Naive thymus-derived CD4-positive, alpha-beta T cell (primary cell): ENCODE measurements around the gene MRPL43. TPM values are rescaled to one million over a fixed set of nuclear protein-coding genes. Genes with fewer than 3 reads are reported as not detected.

Experiments used
- ATAC-seq: fragments of 150-1000 bp; cut with Tn5 transposase; 2 replicates; pipeline ENCODE4 v1.10.0; 2021; ENCODE audit warnings: mild to moderate bottlenecking, moderate library complexity
- CTCF ChIA-PET: fragments of 350-600 bp; sonication (Branson Sonifier 250); formaldehyde crosslinking; loops from one replicate; lab custom pipeline; 2021; ENCODE audit warnings: antibody characterized with exemption; lab: Charles Lee
- POLR2A ChIA-PET: fragments of 350-600 bp; sonication (Branson Sonifier 250); formaldehyde crosslinking; loops from one replicate; lab custom pipeline; 2021; ENCODE audit warnings: antibody characterized with exemption, inconsistent platforms; lab: Charles Lee
- DNase-seq, 9 donors: peaks; one replicate each; pipeline versions ENCODE4 v3.0.0 to v3.0.0-alpha.2; 2020 to 2022; ENCODE audit warnings: mixed read lengths in 1 of 9
- H3K27ac ChIP-seq: one replicate; pipeline ENCODE4 v1.7.0; 2013; ENCODE audit warnings: mild to moderate bottlenecking, low read depth, low read length, moderate library complexity
- H3K27me3 ChIP-seq, 2 donors: one replicate each; pipeline ENCODE4 v1.7.0; 2013; ENCODE audit warnings: low read length in 2 of 2, mild to moderate bottlenecking in 2 of 2, moderate library complexity in 2 of 2; ENCODE audit not compliant: control insufficient read depth in 2 of 2, insufficient read depth in 2 of 2
- H3K36me3 ChIP-seq, 3 experiments: 1 replicate in 2 of 3; 2 replicates in 1 of 3; pipeline ENCODE4 v1.7.0; 2013; ENCODE audit warnings: low read length in 3 of 3, mild to moderate bottlenecking in 3 of 3, moderate library complexity in 1 of 3; ENCODE audit not compliant: insufficient read depth in 3 of 3, control insufficient read depth in 2 of 3
- H3K4me1 ChIP-seq, 2 donors: one replicate each; pipeline ENCODE4 v1.7.0; 2013; ENCODE audit warnings: low read length in 2 of 2, mild to moderate bottlenecking in 2 of 2, moderate library complexity in 1 of 2; ENCODE audit not compliant: control insufficient read depth in 2 of 2, insufficient read depth in 2 of 2
- H3K4me3 ChIP-seq: 2 replicates; pipeline ENCODE4 v1.7.0; 2013; ENCODE audit warnings: mild to moderate bottlenecking, low read length
- H3K9me3 ChIP-seq, 3 experiments: 1 replicate in 2 of 3; 2 replicates in 1 of 3; pipeline ENCODE4 v1.7.0; 2013; ENCODE audit warnings: low read length in 3 of 3; ENCODE audit not compliant: control insufficient read depth in 2 of 3
- H3K27ac Mint-ChIP-seq, 9 donors: one replicate each; pipeline ENCODE4 v1.8.0; 2020 to 2022; ENCODE audit warnings: mixed read lengths in 9 of 9, mild to moderate bottlenecking in 8 of 9, moderate library complexity in 5 of 9, inconsistent platforms in 2 of 9
- H3K27me3 Mint-ChIP-seq, 5 donors: one replicate each; pipeline ENCODE4 v1.8.0; 2021 to 2022; ENCODE audit warnings: mixed read lengths in 5 of 5, mild to moderate bottlenecking in 1 of 5
- H3K36me3 Mint-ChIP-seq, 5 donors: one replicate each; pipeline ENCODE4 v1.8.0; 2020 to 2022; ENCODE audit warnings: mixed read lengths in 5 of 5, mild to moderate bottlenecking in 3 of 5, inconsistent platforms in 1 of 5
- H3K4me1 Mint-ChIP-seq, 7 donors: one replicate each; pipeline ENCODE4 v1.8.0; 2020 to 2022; ENCODE audit warnings: mixed read lengths in 7 of 7, mild to moderate bottlenecking in 3 of 7, inconsistent platforms in 1 of 7
- H3K4me3 Mint-ChIP-seq, 10 donors: one replicate each; pipeline ENCODE4 v1.8.0; 2020 to 2022; ENCODE audit warnings: mild to moderate bottlenecking in 10 of 10, mixed read lengths in 10 of 10, moderate library complexity in 6 of 10, inconsistent platforms in 2 of 10
- H3K9me3 Mint-ChIP-seq, 11 donors: one replicate each; pipeline ENCODE4 v1.8.0; 2020 to 2022; ENCODE audit warnings: mixed read lengths in 11 of 11, mild to moderate bottlenecking in 4 of 11, inconsistent platforms in 1 of 11, moderate library complexity in 1 of 11
- intact Hi-C, 2 donors: fragments of 100-400 bp; cut with micrococcal nuclease; formaldehyde crosslinking; loops; one replicate each; pipeline ENCODE4 v1.15.1; 2023
- polyA plus RNA-seq, 2 donors: library from polyadenylated mRNA; unstranded; fragments of 300-500 nt; fragmentation: Illumina TruSeq; gene quantifications; one replicate each; pipeline ENCODE4 v1.2.3, GENCODE V29; 2021
- total RNA-seq, 6 experiments: library from RNA in 5 of 6; stranded (reverse) in 5 of 6; gene quantifications; 1 replicate in 5 of 6; 2 replicates in 1 of 6; pipeline ENCODE4 v1.2.3 and lab custom pipeline; 2021 to 2026

The MRPL43 gene
- total and polyA plus RNA-seq, 7 experiments from 2014 or later, result 35.8 to 149 (median 68.3) TPM

DNA sequence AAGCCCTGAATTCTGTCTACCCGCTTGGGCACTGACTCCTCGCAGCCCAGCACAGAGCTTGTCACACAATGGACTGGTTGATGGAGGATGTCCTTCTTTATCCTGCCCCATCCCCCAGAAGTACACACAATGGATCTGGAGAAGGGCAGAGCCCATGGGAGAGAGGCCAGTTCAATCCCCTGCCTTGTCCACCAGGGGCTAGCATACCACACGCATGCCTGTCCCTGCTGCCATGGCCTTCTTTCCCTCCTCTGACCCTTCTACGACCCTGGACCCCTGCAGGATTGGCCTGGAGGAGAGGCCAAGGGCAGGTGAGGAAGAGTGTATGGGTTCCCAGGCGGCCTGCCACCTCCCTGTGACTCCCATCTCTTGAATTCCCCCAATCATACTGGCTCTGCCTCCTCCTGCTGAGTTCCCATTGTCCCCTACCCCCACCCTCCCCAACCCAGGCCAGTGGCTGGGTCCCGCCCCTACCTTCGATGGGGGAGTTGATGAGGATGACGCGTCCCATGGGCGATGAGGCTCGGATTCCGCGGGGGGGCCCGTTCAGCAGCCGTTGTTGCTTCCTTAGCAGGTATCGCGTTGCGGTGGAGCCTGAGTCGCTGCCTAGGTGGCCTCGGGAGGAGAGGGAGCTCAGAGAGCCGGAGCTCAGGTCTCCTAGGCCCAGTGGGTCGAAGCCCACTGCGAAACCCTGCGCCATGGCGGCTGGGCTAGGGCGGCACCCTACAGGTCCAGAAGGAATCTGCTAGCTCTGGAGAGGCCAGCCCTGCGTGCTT, 42.4 kb upstream of the MRPL43 start:
- CTCF ChIA-PET, result interaction anchor here (1.4 to 3.2 kb wide), 3 partner anchors 11 to 33 kb away, joined by 3 to 30 read pairs (median 5); no protein-coding TSS in a partner anchor
- no peaks in the 10 kb centered on the region for H3K9me3 ChIP-seq
- peaks cover 6 to 21% (median 16%) of the 10 kb centered on the region in 7 donors for H3K4me1 Mint-ChIP-seq
- intact Hi-C loops, result loop anchor here (5.0 to 10.0 kb wide), 5 partner anchors 93 to 1025 kb away; partner anchors contain the start of genes ARMH3 (in 1 of the 2), BTRC (in 1 of the 2) and SLF2 (in 1 of the 2)
- no peak overlapping the region for H3K27ac Mint-ChIP-seq
- ATAC-seq (no peak), DNase-seq (no peak)
- POLR2A ChIA-PET, result interaction anchor here (1.7 to 3.2 kb wide), 3 partner anchors 13 to 43 kb away, joined by 5 to 40 read pairs (median 34); partner anchors contain the start of genes LZTS2, MRPL43 and TWNK
- no peak overlapping the region for H3K4me3 ChIP-seq
- H3K4me1 ChIP-seq, result peaks cover 12 to 14% of the 10 kb centered on the region in 2 donors
- no peak overlapping the region for H3K27ac ChIP-seq
- no peaks in the 10 kb centered on the region for H3K27me3 ChIP-seq
- no peaks in the 10 kb centered on the region for H3K36me3 Mint-ChIP-seq
- H3K9me3 Mint-ChIP-seq, result no peaks in the 10 kb centered on the region
- peak overlapping the region in 5 of 10 donors; percentile 63 to 99 (median 85) for H3K4me3 Mint-ChIP-seq
- peaks cover 0 to 7% (median 2%) of the 10 kb centered on the region in 3 experiments for H3K36me3 ChIP-seq
- peaks cover 0 to 21% (median 0%) of the 10 kb centered on the region in 5 donors for H3K27me3 Mint-ChIP-seq

DNA sequence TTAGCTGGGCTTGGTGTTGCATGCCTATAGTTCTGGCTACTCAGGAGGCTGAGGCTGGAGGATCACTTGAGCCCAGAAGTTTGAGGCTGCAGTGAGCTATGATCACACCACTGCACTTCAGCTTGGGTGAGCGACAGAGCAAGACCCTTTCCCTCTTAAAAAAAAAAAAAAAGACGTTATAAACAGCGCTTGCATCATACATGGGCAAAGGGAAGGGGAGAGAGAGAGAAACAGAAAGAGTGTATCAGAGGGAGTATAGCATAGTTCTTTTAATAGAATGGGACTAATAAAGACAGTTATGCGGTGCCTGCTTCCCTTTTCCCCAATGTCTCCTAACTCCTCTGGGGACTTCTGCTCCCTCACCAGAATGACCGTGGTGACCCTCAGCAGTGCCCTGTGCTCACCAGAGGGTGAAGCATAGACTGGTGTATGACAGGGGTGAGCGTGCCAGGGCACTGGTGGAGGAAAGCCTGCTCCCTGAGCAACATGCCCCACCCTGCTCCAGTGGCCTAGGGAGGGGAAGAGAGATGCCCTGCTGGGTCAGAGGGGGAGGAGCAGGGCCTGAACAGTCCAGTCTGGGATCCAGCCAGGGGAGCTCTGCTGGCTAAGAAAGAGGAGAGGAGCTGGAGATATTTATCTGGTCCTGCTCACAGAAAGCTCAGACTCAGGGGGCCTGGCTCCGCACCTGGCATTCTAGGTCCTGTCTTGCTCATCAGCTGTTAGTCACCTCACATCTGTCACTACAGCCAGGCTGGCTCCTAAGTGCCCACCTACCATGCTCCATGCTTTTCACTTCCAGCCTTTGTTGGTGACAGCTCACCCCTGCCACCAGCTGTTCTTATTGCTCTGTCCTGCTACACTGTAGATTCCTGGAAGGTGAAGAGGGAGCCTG, 41.4 kb upstream of the MRPL43 start:
- no peak overlapping the region for H3K4me3 Mint-ChIP-seq
- H3K9me3 Mint-ChIP-seq, result no peaks in the 10 kb centered on the region
- no peak for ATAC-seq
- CTCF ChIA-PET, result interaction anchor here (1.0 to 1.6 kb wide), 3 partner anchors 10 to 32 kb away, joined by 3 to 5 read pairs (median 3); no protein-coding TSS in a partner anchor
- no peak overlapping the region for H3K4me3 ChIP-seq
- H3K36me3 Mint-ChIP-seq, result no peaks in the 10 kb centered on the region
- DNase-seq, result no peak
- H3K27ac ChIP-seq, result no peak overlapping the region
- no peaks in the 10 kb centered on the region for H3K27me3 ChIP-seq
- peak overlapping the region in 1 of 9 donors; percentile 34 for H3K27ac Mint-ChIP-seq
- H3K36me3 ChIP-seq, result peaks cover 0 to 6% (median 0%) of the 10 kb centered on the region in 3 experiments
- POLR2A ChIA-PET, result no interaction called here
- H3K4me1 ChIP-seq, result peaks cover 12 to 14% of the 10 kb centered on the region in 2 donors
- peaks cover 0 to 21% (median 0%) of the 10 kb centered on the region in 5 donors for H3K27me3 Mint-ChIP-seq
- peaks cover 6 to 20% (median 15%) of the 10 kb centered on the region in 7 donors for H3K4me1 Mint-ChIP-seq
- H3K9me3 ChIP-seq, result no peaks in the 10 kb centered on the region
- intact Hi-C loops, result no loop called here

DNA sequence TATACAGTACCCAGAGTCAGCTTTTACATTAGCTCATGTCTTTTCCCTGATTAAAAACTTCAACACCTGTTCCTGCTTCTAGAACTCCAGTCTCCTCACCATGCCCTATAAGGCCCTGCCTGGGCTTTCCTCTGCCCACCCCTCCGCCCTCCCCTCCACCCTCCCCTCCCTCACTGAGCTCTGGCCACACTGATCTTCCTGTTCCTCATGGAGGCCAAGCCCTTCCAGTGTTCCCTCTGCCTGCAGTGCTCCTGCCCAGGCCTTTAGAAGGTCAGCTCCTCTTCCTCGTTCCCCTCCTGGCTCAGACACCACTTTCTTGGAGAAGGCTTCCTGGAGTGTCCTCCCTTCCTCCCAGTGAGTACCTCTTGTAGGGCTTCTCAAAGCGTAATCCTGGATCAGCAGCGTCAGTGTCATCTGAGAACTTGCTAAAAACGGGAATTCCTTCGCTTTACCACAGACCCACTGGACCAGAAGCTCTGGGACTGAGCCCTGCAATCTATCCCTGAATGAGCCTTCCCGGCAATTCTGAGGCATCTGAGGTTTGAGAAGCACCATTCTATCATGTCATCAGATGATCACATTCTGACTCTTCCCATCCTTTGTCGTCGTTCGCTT, 39.9 kb upstream of the MRPL43 start:
- intact Hi-C loops, result no loop called here
- no peaks in the 10 kb centered on the region for H3K36me3 Mint-ChIP-seq
- Histone ChIP-seq H3K27ac (no peak overlapping the region), H3K36me3 (peaks cover 0 to 6% (median 0%) of the 10 kb centered on the region in 3 experiments), H3K4me3 (no peak overlapping the region), H3K9me3 (no peaks in the 10 kb centered on the region), H3K27me3 (no peaks in the 10 kb centered on the region), H3K4me1 (peaks cover 5% of the 10 kb centered on the region in 2 donors)
- peaks cover 0 to 9% (median 2%) of the 10 kb centered on the region in 7 donors for H3K4me1 Mint-ChIP-seq
- peaks cover 0 to 21% (median 0%) of the 10 kb centered on the region in 5 donors for H3K27me3 Mint-ChIP-seq
- ChIA-PET CTCF (no interaction called here), POLR2A (no interaction called here)
- H3K4me3 Mint-ChIP-seq, result no peak overlapping the region
- peak overlapping the region in 1 of 9 donors; percentile 37 for H3K27ac Mint-ChIP-seq
- no peak for ATAC-seq
- H3K9me3 Mint-ChIP-seq, result no peaks in the 10 kb centered on the region
- no peak for DNase-seq

DNA sequence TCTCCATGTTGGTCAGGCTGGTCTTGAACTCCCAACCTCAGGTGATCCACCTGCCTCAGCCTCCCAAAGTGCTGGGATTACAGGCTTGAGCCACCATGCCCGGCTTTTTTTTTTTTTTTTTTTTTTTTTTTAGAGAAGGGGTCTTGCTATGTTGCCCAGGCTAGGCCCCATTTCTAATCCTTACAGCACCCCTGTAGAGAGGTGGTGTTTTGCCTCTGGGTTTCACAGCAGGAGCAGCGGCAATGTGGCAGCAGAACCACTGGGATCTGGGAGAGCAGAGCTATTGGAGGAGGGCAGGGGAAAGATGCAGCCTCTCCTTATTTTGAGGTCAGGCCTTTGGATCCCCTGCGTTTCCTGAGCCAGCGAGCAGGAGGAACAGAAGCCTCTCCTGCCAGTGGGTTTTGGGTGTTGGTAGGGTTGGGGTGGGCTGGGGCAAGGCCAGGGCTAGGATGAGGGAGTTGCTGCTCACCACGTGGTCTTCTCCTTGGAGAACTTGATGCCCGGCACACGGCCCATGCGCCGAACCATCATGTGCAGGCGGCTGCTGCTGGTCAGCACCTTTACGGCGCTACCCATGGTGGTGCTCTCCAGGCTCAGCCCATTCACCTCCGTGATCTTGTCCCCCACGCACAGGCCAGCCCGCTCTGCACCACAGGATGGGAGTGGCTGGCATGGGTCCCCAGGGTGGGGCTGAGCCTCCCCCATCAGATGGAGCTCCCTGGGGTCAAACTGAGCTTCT, 35.8 kb upstream of the MRPL43 start:
- Histone ChIP-seq H3K4me1 (no peaks in the 10 kb centered on the region), H3K27me3 (no peaks in the 10 kb centered on the region), H3K9me3 (no peaks in the 10 kb centered on the region), H3K27ac (no peak overlapping the region), H3K36me3 (no peaks in the 10 kb centered on the region), H3K4me3 (no peak overlapping the region)
- intact Hi-C loops, result no loop called here
- peaks cover 17 to 29% (median 22%) of the 10 kb centered on the region in 5 donors for H3K27me3 Mint-ChIP-seq
- H3K27ac Mint-ChIP-seq, result no peak overlapping the region
- no peak overlapping the region for H3K4me3 Mint-ChIP-seq
- POLR2A ChIA-PET, result interaction anchor here (0.9 kb wide), 1 partner anchor 29 kb away, joined by 3 read pairs; no protein-coding TSS in a partner anchor
- H3K4me1 Mint-ChIP-seq, result peaks cover 0 to 10% (median 4%) of the 10 kb centered on the region in 7 donors
- ATAC-seq (no peak), DNase-seq (no peak)
- CTCF ChIA-PET, result no interaction called here
- no peaks in the 10 kb centered on the region for H3K36me3 Mint-ChIP-seq
- no peaks in the 10 kb centered on the region for H3K9me3 Mint-ChIP-seq

DNA sequence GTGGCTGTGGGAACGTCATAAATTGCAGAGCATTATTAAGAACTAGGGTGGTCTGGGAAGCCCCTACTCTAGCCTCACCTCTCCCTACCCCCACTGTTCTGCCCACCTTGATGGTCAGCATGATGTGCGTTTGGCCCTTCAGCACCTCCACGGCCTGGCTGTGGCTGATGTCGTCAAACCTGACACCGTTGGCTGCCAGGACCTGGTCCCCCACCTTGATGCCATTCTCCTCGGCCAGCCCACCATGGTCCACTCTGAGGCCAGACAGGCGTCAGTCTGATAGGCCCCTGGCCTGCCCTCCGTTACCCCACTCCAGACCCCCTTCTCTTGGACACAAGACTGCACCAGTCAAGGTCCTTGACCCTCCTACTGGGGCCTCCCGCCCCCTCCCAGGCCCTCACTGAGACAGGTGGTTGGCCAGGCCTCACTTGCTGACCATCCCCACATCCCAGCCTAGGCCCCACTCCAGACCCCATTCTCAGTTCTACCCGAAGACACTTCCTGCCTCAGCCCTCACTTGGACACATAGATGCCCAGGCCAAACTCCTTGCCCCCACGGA, 34.5 kb upstream of the MRPL43 start:
- Mint-ChIP-seq H3K9me3 (no peaks in the 10 kb centered on the region), H3K4me3 (no peak overlapping the region), H3K36me3 (no peaks in the 10 kb centered on the region), H3K27me3 (peaks cover 26 to 37% (median 35%) of the 10 kb centered on the region in 5 donors), H3K4me1 (peaks cover 0 to 10% (median 4%) of the 10 kb centered on the region in 7 donors), H3K27ac (no peak overlapping the region)
- H3K4me3 ChIP-seq, result no peak overlapping the region
- peaks cover 0 to 2% of the 10 kb centered on the region in 2 donors for H3K27me3 ChIP-seq
- H3K27ac ChIP-seq, result no peak overlapping the region
- ATAC-seq (no peak), DNase-seq (no peak)
- CTCF ChIA-PET, result no interaction called here
- no peaks in the 10 kb centered on the region for H3K4me1 ChIP-seq
- H3K9me3 ChIP-seq, result no peaks in the 10 kb centered on the region
- H3K36me3 ChIP-seq, result no peaks in the 10 kb centered on the region
- POLR2A ChIA-PET, result no interaction called here
- intact Hi-C loops, result no loop called here
